LNCAP (cell line): ENCODE measurements around the gene NFATC1.

Source experiments
- CTCF ChIP-seq: fragments of 450-650 bp; IDR thresholded peaks from 2 replicates; pipeline ENCODE4 v1.5.1; 2017; ENCODE audit warnings: mild to moderate bottlenecking

NFATC1 gene

GRCh38 chr18:79368681-79369080, 27.0 kb upstream of the NFATC1 start:
- TF ChIP-seq CTCF: no peak

- no peak for TF ChIP-seq CTCF
Measured at GRCh38 chr18:79371561-79372121, 24.1 kb upstream of the NFATC1 start.

- TF ChIP-seq CTCF: no peak
Measured at GRCh38 chr18:79372461-79372860, 23.3 kb upstream of the NFATC1 start.

GRCh38 chr18:79372991-79373390, 22.7 kb upstream of the NFATC1 start:
- no peak for TF ChIP-seq CTCF

GRCh38 chr18:79373736-79374135, 22.0 kb upstream of the NFATC1 start:
- no peak for TF ChIP-seq CTCF

GRCh38 chr18:79374408-79375171, 21.1 kb upstream of the NFATC1 start:
- no peak for TF ChIP-seq CTCF

- TF ChIP-seq CTCF: no peak
Measured at GRCh38 chr18:79375441-79376154, 20.1 kb upstream of the NFATC1 start.
